DMS153 (cell line): Measurements from ENCODE around the gene CMSS1.

Experiments
- DNase-seq: peaks from one replicate; lab custom pipeline; 2025; lab: John Stamatoyannopoulos, UW

The CMSS1 gene

DNA sequence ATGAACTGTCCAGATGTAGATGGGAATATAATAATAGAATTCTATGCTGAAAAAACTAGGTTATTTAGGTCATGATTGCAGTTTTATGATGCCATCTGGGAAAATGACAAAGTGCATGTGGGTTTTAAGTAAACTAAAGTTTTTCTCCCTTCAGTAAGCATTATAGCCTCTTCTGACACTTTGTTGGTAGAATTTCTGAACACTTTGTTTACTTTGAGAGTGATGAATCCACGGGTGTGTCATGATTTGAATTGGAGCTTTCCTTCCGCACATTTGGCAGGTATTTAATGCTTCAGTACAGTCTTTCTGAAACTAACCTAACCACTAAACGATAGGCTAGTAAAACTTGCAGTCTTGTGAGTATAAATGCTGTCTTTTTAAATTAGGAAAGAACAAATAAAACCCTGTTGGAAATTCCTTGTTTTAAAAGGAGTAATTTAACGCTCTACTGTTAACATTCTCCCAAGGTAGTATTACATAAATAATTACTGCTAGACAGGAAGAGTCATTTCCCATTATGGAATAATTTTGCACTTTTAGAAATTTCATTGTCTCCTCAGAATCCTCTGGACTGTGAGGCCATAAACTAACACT, 289.7 kb downstream of the CMSS1 start:
- no peak for DNase-seq

DNA sequence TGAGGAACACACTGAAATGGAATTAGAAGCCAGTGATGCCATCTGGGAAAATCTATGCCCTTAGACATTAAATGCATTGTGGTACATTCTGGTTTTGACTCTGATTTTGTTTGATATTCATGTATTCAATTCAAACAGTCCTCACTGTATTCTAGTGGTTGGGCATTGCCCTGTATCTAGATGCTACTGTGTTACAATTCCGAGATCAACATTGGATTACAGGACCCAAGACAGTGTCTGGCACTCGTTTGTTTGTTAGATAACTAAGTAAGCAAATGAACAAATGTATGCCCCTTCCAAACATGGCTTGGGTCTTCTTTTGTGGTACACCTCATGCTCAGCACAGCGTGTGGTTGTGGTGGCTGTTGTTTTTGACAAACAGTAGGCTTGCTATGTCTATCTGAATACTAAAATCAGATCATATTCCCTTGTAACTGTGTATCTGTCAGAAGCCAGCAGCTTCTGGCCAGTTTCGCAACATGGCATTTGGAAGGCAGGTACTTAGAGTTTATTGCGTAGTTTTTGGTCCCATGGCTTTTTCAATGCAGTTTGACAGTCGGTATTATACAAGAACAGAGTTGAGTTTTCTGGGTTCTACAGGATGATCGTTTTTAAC, 290.9 kb downstream of the CMSS1 start:
- DNase-seq: no peak

DNA sequence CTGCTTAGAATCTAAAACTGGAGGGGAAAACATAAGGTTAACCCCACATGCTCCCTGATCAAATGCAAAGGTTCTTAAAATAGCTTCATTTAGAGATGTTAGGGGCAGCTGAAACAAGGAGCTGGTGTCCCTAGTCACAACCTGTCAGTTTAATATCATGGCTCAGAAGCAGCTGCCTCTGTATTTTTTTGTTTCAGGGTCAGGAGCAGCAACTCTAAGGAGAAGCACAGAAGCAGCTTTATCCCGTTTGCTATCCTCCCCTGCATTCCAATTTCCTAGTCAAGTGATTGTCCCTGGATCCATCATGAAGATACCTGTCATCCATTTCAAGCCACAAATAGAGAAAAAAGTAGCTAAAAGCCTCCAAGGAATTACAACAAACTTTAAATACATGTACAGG, 292.5 kb downstream of the CMSS1 start:
- DNase-seq: no peak

DNA sequence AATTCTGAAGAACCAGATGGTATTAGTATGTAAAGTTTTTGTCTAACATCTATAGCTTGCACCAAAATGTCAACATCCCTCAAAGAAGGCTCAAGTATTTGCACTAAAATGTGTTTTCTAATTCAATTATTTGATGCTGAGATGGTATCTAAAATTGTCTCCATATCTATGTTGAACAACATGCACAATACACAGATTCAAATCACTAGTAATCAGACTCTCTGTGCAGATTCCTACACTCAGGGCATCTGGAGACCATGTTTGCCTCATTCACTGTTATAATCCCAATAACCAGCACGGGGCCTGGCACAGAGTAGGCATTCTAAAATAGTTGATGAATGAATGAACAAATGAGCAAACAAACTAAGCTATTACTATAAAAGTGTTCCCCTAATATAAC, 294.1 kb downstream of the CMSS1 start:
- no peak for DNase-seq

DNA sequence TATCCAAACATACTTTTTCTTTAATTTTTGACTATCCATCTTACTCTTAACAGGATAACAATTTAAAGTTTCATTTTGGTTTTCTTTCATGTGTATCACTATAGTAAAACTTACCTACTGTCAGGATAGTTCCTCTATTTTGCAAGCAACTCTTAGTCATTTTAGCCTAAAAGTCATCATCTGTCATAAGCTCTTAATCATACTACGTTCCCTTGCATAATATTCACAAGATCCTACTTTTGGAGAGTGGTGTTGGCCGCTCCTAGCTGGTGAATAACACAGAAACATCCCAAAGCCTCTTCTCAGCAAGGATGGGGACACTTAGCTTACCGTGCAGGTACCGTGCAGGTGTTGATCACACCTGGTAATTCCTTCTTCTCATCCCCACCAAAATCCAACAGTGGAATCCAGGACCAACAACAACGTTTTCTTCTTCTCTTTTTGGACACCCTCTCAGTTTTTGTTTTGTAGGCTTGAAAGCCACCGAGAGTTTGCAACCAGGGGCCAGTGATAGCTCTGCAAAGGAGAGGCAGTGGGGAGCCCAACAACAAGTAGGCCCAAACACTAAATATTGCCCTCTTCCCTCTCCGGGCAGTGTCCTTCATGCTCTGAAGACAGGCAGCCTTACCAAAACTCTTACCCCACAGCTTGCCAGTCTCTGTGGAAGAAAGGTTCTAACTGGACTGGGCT, 296.2 kb downstream of the CMSS1 start:
- no peak for DNase-seq

DNA sequence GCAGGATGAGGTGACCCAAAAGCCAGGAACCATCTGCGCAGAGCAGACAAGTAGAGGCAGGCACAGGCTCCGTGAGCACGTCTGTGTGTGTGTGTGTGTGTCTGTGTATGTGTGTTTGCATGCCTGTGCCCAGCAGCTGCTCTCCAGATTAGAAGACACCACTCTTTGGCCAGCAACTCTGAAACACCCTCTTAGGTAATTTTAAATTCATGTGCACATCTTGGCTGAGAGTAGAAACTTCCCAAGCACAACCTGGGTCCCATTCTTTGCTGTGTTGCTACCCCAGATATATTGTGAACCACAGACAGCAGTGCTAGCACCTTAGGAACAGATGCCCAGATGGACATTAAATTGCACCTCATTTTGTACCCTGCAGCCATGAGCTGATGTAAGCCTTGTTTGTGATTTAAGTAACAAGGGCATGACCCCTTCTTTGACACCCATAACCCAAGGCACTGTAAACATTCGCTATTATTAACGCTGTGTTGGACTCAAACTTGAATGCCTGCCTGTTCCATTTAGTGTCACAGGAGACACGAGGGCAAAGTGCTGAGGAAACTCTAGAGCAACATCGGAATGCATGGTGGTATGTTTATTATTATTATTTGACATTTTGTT, 296.9 kb downstream of the CMSS1 start, which contains the start of gene FILIP1L:
Gene FILIP1L (minus strand): TSS at position 89 of the 618 bp plus-strand sequence.
- DNase-seq: no peak

DNA sequence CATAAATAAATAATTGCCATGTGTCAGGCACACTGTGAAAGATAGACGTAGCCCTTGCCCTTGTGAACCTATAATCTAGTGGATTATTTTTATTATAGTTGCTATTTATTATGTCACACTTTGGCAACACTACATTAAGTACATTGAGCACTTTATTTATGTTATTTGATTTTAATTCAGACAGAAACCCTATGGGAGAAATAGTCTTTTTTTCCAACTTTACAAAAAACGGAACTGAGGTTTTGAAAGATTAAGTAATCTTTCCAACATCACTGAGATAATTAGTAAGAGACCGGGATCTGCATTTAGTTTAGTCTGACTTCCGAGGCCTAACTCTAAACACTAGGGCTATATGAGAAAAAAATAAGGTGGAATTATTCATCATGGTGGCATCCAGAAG, 299.4 kb downstream of the CMSS1 start:
- DNase-seq: no peak

DNA sequence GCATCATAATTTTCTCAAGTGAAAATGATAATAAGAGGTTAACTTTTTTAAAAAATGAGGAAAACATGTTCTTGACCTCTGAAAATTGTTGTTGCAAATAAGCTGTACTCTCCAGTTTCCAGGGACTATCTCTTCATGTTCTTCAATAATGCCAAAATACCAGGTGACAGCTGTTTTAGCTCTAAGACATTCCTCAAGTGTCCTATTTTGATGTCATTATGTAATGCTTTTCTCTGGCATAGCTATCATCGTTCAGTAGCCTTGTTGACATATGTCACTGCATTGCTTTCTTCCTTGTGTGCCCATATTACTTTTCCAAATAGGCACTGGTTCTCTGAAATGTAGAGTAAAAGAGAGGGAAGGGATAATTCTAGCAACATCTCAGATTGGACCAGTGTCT, 302.4 kb downstream of the CMSS1 start:
- no peak for DNase-seq

DNA sequence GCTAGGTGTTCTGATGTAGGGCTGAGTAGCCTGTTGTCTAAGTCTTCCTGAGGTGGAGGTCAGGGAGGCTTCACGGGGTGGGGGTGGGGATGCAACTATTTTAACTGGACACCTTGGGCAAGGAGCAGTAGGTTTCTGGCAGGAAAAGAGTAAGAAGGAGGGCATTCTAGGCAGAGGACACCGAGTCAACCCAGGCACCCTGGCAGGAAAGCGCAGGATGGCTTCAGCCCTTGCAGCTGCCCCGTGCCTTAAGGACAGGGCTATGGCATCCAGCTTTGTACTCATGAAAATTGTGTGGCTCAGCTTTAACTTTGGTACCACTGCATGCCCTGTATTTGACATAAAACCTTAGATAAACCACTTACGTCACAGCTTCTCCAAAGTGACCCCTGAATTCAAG, 303.0 kb downstream of the CMSS1 start:
- no peak for DNase-seq

DNA sequence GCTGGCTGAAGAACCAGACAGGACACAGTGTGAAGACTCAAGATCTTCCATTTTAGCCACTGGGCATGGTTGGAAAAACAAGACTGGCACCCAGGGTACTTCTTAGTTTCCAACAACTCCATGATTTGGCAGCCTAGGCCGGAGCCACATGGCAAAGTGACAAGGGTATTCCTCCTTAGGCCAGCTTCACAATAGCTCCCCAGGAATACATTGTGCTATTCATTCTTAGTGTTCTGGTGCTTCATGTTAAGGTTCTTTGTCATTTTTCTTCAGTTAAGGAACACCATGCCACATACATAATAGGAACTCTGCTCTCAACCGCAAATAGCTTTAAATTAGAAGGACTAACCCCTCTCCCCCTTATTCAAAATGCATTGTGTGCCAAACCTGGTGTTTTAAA, 304.7 kb downstream of the CMSS1 start:
- no peak for DNase-seq

DNA sequence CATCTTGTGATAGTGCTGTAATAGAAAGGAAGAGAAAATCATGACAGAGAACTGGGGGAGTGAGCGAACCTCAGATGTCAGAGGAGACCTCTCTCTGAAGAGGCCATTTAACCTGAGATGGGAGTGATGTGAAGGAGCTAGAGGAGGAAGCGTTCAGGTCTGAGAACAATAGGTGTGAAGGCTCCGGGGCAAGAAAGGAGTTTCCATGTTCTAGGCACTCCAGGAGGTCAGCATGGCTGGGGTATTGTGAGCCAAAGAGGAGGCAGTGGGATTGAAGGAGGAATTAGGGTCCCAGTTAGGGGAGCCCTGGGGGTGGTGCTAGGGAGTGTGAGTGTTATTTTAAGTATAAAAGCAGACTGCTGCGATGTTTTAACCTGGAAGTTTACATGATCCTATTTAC, 305.4 kb downstream of the CMSS1 start:
- DNase-seq: no peak

DNA sequence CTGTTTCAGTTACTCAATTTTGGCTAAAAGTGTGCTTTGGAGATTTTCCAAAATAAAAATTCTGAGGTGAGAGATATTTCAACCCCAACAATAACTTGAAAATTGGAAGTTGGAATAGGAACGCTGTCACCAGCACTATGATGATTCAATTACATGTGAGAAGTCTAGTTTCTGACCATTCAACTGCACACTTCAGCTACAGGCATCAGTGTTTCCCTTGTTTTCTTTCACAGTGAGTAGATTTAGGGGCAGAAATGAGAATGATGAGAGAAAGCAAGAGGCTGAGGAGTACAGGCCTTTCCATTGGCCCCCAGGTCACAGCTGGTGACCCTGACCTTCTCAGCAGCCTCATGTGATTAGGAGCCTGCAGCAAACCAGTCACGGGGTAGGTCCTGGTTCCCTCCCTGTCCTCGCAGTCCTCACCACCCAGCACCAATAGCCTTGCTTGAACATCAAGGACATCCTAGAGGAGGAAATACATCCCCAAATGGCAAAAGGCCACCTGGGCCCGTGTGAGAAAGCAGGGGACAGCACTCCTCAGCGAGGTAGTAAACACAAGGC, 306.6 kb downstream of the CMSS1 start:
- no peak for DNase-seq

DNA sequence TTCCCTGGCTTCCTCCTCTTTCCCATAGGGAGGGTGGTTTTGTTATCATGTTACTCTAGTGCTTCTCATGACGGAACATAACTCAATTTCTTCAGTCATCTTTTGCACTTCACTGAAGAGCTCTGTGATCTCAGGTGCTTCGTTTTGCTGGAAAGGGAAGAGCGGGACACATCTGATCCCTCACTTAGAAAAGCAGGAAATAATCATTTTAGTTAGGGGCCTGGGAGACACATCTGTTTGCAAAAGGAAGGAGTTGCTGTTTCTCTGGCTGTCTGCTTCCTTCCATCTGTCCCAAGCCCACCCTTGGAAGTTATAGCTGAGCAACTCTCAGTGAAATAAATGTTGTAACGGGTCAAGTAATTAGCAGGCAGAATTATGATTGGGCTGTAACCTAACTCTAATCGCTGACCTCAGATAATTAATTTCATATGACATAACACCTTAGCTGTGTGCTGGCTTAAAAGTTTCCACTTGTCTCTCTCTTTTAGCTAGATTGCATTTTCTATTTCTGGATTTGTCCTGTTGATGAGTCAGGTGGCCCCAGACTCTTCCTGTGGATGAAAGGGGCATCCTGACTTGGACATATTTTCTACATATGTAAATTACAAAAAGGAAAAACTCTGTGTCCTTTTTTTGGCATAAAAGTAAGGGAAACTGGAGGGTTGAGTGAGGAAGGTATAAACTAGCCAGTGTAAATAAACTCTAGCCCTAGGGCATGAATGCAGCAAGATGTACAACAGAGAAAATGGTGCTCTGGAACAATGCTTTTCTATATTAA, 307.7 kb downstream of the CMSS1 start:
- DNase-seq: no peak

DNA sequence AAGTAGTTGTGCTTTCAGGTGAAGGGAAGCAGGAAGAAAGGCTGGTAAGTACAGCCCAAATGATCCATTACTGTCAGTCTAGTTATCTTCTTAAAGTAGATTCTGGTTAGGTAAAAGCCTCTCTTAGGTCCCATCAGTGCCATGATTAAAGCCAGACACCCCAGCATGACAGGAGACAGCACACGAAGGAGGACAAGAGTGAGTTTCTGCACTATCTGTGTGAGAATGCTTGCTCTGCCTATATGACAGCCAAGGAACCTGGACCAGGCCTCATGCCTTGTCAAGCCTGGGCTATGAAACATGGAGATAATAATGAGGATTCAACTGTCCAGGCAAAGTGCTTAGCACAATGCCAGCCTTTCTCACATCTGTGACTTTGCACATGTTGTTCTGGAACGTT, 310.1 kb downstream of the CMSS1 start:
- DNase-seq: no peak

DNA sequence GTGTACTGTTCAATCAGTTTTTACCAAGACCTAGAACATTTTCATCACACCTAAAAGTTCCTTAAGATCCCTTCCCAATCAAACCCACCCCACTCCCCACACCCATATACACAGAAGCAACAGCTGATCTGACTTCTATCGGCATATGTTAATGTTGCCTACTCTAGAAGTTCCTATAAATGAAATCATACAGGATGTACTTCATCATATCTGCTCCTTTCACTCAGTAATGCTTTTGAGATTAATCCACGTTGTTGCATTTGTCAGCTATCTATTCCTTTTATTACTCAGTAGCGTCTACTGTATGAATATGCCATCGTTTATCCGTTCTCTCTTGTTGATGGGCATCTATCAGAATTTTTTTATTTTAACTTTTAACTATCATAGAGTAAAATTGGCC, 310.9 kb downstream of the CMSS1 start:
- DNase-seq: no peak

DNA sequence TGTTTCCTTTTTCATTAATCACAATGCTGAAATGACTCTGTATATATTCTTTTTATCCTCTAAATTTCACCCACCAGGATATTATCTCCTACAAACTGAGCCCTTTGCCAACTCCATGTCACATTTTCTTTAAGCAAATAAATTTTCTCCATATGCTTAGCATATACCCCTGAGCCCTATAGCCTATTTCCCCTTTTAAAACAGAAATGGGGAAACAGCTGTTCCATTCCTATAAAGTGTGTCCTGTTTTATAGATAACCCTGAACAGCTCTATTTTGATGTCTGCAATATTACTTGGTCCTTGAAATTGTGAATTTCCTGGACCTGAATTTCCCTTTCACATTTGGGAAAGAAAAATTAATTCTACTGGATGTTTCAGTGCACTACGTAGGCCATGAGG, 312.3 kb downstream of the CMSS1 start:
- DNase-seq: no peak

DNA sequence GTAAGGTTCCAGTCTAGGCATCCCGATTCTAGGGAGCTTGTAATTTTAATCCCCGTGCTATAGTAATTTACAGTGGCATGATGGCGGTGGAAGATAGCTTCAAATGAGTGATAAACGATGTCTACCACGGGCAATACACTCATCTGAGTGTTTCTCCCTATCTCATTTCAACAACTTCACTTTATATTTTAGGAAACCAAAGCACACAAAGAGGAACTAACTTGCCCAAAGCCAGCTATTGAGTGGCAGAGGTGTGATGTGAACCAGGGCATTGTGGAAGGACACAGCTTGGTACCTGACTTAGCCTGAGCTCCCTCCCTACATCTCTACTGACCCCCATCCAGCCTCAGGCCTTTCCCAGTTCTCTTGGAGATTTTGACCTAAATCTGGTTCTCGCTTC, 313.6 kb downstream of the CMSS1 start:
- DNase-seq: no peak

DNA sequence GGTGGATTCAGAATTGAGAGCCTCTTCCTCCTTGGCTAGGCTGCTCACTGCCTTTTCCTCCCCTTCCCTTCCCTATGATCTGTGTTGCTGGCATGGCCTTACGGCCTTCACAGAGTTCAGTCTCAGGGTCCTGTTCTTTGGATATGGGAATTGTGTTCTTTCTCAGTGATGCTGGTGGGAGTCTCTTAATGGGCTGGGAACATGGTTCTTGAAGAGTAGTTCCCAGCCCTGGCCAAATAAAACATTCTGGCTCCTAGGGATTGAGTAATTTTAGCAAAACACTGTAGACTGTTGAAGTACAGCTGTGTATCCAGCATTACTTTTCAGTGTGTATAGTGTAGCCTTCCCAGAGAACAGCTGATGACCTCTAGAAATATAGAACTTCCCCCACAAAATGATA, 319.3 kb downstream of the CMSS1 start:
- DNase-seq: no peak

DNA sequence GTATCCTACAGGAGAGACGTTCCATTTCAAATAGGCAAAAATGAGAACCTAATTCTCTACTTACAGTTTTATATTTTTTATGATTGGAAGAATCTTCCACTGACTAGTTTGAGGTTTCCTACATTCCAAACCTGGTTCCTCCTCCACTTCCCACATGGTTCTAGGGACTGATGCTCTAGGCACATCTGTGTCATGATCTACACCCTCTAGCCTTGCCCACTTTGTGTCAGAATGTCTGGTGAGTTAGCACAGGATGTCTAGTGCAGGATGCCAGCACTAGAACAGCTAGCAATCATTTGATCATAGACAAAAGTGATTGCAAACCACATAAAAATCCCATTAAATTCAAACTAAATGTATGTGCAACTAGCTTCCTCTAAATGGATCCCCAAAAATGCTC, 323.3 kb downstream of the CMSS1 start:
- no peak for DNase-seq

DNA sequence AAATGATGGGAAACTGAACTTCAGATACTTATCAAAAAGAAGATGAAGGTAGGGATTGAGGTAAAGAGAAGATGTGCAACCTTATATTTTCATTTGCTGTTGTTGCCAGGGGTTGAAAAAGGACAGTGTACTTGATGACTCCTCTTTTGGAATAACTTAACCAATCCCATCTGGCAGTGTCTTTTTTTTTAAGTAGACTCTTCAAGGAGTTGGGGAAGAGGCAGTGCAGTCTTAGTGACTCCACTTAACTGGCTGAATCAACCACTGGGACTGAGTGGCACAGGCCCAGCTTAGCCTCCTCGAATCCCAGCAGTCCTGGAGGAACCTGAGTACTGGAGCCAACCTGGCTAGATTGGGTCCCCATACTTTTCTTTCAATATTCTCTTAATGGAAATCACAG, 323.9 kb downstream of the CMSS1 start:
- no peak for DNase-seq

DNA sequence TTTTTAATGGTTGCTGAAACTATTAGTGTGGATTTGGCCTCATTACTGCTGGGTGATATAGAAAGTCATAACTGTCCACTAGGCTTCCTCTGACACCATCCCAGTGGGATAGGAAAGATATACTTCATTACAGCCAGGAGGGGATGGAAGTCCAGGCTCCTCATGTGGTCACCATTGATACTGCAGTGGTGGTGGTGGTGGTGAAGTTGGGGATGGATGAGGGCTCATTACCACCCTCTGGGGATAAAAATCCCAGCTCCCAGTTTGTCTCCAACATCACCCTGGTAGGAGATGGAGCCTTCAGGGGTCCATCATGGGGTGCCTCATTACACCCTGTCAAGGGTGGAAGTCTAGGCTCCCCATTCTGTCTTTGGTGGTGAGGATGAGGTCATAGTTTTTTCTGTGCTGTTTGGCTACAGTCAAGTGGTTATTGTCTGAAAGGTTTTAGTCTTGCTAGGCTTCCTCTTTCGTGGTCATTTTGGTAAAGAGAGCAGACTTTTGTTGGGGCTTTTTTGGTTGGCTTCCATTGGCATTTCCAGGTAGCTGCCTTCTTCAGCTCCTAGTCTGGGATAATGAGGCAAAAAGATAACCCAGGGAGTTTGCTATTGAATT, 326.7 kb downstream of the CMSS1 start:
- DNase-seq: no peak

DNA sequence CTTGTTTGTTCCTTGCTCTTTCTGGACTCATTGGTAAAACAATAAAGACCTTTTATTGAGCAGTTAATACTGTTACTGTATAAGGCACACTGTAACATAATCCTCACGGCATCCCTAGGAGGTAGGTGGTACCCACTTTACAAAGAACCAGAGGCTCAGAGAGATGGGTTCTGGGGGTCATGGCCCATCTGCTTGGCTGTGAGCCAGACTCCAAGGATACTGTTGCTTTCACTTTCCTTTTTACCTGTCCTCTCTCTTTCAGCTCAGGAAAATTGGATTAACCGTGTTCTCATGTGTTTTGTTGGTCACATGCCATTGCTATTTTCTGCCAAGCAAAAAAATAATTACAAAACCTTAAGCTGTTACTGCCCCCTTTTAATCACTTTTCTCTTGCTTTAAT, 331.5 kb downstream of the CMSS1 start:
- no peak for DNase-seq
